Measurements from ENCODE around the gene GRN. TPM values are rescaled to one million over a fixed set of nuclear protein-coding genes. Genes with fewer than 3 reads are reported as not detected.
A peak's percentile ranks its signal among the peaks of the same experiment; 100 is the strongest.

The GRN gene
- total and polyA plus RNA-seq, 2 of the 13 experiments (the other 11 are each of a cell fraction or from before 2014, with no cell fraction given): 86.6 to 143 TPM

- TF ChIP-seq, protein P1, sequence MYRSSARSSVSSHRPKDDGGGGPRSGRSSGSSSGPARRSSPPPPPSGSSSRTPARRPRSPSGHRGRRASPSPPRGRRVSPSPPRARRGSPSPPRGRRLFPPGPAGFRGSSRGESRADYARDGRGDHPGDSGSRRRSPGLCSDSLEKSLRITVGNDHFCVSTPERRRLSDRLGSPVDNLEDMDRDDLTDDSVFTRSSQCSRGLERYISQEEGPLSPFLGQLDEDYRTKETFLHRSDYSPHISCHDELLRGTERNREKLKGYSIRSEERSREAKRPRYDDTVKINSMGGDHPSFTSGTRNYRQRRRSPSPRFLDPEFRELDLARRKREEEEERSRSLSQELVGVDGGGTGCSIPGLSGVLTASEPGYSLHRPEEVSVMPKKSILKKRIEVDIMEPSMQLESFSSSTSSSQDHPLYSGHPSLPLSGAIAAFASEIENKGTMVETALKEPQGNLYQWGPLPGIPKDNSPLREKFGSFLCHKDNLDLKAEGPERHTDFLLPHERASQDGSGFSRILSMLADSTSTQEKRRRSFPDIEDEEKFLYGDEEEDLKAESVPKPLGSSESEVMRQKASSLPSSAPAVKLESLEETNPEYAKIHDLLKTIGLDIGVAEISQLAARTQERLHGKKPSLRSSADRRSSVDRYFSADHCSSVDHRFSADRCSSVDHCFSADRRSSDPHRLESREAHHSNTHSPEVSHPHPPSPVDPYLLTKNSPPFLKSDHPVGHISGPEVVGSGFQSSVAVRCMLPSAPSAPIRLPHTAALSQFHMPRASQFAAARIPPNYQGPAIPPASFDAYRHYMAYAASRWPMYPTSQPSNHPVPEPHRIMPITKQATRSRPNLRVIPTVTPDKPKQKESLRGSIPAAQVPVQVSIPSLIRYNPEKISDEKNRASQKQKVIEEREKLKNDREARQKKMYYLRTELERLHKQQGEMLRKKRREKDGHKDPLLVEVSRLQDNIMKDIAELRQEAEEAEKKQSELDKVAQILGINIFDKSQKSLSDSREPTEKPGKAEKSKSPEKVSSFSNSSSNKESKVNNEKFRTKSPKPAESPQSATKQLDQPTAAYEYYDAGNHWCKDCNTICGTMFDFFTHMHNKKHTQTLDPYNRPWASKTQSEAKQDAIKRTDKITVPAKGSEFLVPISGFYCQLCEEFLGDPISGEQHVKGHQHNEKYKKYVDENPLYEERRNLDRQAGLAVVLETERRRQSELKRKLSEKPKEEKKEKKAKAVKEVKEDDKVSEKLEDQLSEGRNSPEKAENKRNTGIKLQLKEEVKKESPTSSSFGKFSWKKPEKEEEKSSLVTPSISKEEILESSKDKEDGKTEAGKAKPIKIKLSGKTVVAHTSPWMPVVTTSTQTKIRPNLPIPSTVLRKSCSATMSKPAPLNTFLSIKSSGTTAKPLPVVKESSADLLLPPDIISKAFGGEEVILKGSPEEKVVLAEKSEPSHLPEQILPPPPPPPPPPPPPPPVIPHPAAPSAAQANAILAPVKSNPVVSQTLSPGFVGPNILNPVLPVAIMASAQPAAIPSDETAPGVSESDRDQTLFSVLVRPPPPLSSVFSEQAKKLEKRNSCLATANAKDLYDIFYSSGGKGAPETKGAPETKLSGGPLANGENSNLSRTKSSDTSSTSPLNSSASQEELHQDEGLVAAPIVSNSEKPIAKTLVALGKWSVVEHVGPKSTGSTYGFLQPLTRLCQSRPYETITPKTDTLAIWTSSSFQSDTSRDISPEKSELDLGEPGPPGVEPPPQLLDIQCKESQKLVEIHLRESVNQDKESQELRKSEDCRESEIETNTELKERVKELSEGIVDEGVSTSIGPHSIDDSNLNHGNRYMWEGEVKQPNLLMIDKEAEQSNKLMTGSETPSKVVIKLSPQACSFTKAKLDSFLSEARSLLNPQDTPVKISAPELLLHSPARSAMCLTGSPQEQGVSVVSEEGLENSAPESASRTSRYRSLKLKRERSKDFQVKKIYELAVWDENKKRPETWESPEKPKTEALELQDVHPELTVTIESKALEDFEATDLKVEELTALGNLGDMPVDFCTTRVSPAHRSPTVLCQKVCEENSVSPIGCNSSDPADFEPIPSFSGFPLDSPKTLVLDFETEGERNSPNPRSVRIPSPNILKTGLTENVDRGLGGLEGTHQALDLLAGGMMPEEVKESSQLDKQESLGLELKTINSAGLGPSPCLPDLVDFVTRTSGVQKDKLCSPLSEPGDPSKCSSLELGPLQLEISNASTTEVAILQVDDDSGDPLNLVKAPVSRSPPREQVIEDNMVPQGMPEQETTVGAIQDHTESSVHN (CRISPR knock-in tag; IDR thresholded peaks at IDR 0.05): no peak
- TF ChIP-seq ARID3A (IDR thresholded peaks at IDR 0.05; ENCODE audit: low read depth, low read length) (no peak), HOXA7 (CRISPR knock-in tag; IDR thresholded peaks at IDR 0.05) (no peak), PCBP2 (optimal IDR thresholded peaks at IDR 0.05; ENCODE audit: low read depth, low read length, poor library complexity, severe bottlenecking) (no peak), CENPT (CRISPR knock-in tag; IDR thresholded peaks at IDR 0.05; ENCODE audit: low read depth) (no peak), ARID5B (CRISPR knock-in tag; IDR thresholded peaks at IDR 0.05) (no peak), ZNF687 (CRISPR knock-in tag; IDR thresholded peaks at IDR 0.05) (peak; percentile 40), ZNF576 (CRISPR knock-in tag; IDR thresholded peaks at IDR 0.05) (no peak)
Observed at GRCh38 chr17:44314869-44315661, 30.0 kb upstream of the GRN start (continued).
